OCI-LY3 (cell line): ENCODE data around the gene TBX19.

Experiments used
- CTCF ChIP-seq: fragments of 200-600, 300-600 bp; sonication (generic); IDR thresholded peaks from 2 replicates; pipeline ENCODE4 v1.5.1; 2014; ENCODE audit warnings: antibody characterized with exemption, low read length, low read depth
- EZH2phosphoT487 ChIP-seq: fragments of 200-600 bp; shearing (Covaris generic); IDR thresholded peaks from 2 replicates; pipeline ENCODE4 v1.6.1; 2018; ENCODE audit warnings: antibody characterized with exemption, mixed run types, low read depth

GRCh38 chr1:168320800-168321450 is 40.2 kb downstream of the TBX19 start:
- TF ChIP-seq CTCF, result no peak
- TF ChIP-seq EZH2phosphoT487, result no peak
